Astrocyte of the spinal cord (primary cell): Measurements from ENCODE around the gene OR10X1.

ENCODE experiments used
- DNase-seq: peaks from one replicate; pipeline ENCODE4 v3.0.0; 2011; ENCODE audit warnings: low read depth, low spot score
- H3K4me3 ChIP-seq: 2 replicates; pipeline ENCODE4 v1.5.1; 2011; ENCODE audit warnings: low read depth, mild to moderate bottlenecking, low read length, moderate library complexity
- CTCF ChIP-seq: IDR thresholded peaks from 2 replicates; pipeline ENCODE4 v1.5.1; 2012; ENCODE audit warnings: low read depth, mild to moderate bottlenecking, low read length, inconsistent platforms
- in situ Hi-C: cut with HindIII; loops from 2 replicates; pipeline ENCODE4 v1.10.0; 2017; ENCODE audit warnings: low sequenced_read_pairs

Gene OR10X1

GRCh38 chr1:158554352-158554751 is 25.3 kb downstream of the OR10X1 start, which contains the start of gene OR6Y1:
TSS of gene OR6Y1 (minus strand) at chr1:158554405. CDS start at chr1:158548105, 6,300 bp downstream.
- no peak within 1 kb of the TSS for H3K4me3 ChIP-seq
- TF ChIP-seq CTCF = no peak
- DNase-seq = no peak
- in situ Hi-C loops = no loop called here

GRCh38 chr1:158552296-158552695 is 27.4 kb downstream of the OR10X1 start:
- no peak for DNase-seq
- no peak for TF ChIP-seq CTCF
- no peak overlapping the region for H3K4me3 ChIP-seq
- in situ Hi-C loops = no loop called here

- no peak overlapping the region for H3K4me3 ChIP-seq
- in situ Hi-C loops = no loop called here
- no peak for TF ChIP-seq CTCF
- no peak for DNase-seq
These were observed 32.2 kb downstream of the OR10X1 start for GRCh38 chr1:158547533-158547932.

- no peak for TF ChIP-seq CTCF
- in situ Hi-C loops = no loop called here
These were observed 42.1 kb downstream of the OR10X1 start for GRCh38 chr1:158537609-158538008.

GRCh38 chr1:158534496-158534895 is 45.2 kb downstream of the OR10X1 start:
- H3K4me3 ChIP-seq = no peak overlapping the region
- TF ChIP-seq CTCF = no peak
- no peak for DNase-seq
- in situ Hi-C loops = no loop called here

More at GRCh38 chr1:158537609-158538008, 42.1 kb downstream of the OR10X1 start:
- DNase-seq = no peak
- no peak overlapping the region for H3K4me3 ChIP-seq
